ENCODE measurements around the gene ZNF765.
A peak's percentile ranks its signal among the peaks of the same experiment; 100 is the strongest.
"Not testable (repeated sequence)": the region's sequence is repeated elsewhere in the genome, so short reads cannot be mapped to it uniquely, and the experiment has no call there.

Gene ZNF765

GRCh38 chr19:53420520-53421315 lies 25.8 kb downstream of the ZNF765 start:
- not testable (repeated sequence) for H3K4me1 ChIP-seq (ENCODE audit: control insufficient read depth in 2 of 2, insufficient read depth in 2 of 2, low read length in 2 of 2); H3K9me3 ChIP-seq (ENCODE audit: control insufficient read depth in 2 of 2, low read length in 2 of 2); H3K36me3 ChIP-seq (ENCODE audit: control insufficient read depth in 2 of 2, insufficient read depth in 2 of 2, low read length in 2 of 2); H3K9ac ChIP-seq (ENCODE audit: low read depth in 1 of 2, low read length in 2 of 2); H3K27me3 ChIP-seq (ENCODE audit: control insufficient read depth in 2 of 2, insufficient read depth in 2 of 2, low read length in 2 of 2); H3K27ac ChIP-seq (ENCODE audit: low read depth in 2 of 2, low read length in 2 of 2); H3K4me3 ChIP-seq (ENCODE audit: low read length in 2 of 2)

GRCh38 chr19:53422551-53422950 lies 27.6 kb downstream of the ZNF765 start:
- H3K27ac ChIP-seq (ENCODE audit: low read depth in 2 of 2, low read length in 2 of 2): no peak overlapping the region
- H3K27me3 ChIP-seq (ENCODE audit: control insufficient read depth in 2 of 2, insufficient read depth in 2 of 2, low read length in 2 of 2): no peaks in the 10 kb centered on the region
- H3K36me3 ChIP-seq (ENCODE audit: control insufficient read depth in 2 of 2, insufficient read depth in 2 of 2, low read length in 2 of 2): no peaks in the 10 kb centered on the region
- H3K9ac ChIP-seq (ENCODE audit: low read depth in 1 of 2, low read length in 2 of 2): no peak overlapping the region
- H3K4me1 ChIP-seq (ENCODE audit: control insufficient read depth in 2 of 2, insufficient read depth in 2 of 2, low read length in 2 of 2): no peaks in the 10 kb centered on the region
- no peaks in the 10 kb centered on the region for H3K9me3 ChIP-seq (ENCODE audit: control insufficient read depth in 2 of 2, low read length in 2 of 2)
- no peak overlapping the region for H3K4me3 ChIP-seq (ENCODE audit: low read length in 2 of 2)

GRCh38 chr19:53423074-53423473 lies 28.1 kb downstream of the ZNF765 start:
- H3K27me3 ChIP-seq (ENCODE audit: control insufficient read depth in 2 of 2, insufficient read depth in 2 of 2, low read length in 2 of 2); H3K9me3 ChIP-seq (ENCODE audit: control insufficient read depth in 2 of 2, low read length in 2 of 2); H3K27ac ChIP-seq (ENCODE audit: low read depth in 2 of 2, low read length in 2 of 2); H3K9ac ChIP-seq (ENCODE audit: low read depth in 1 of 2, low read length in 2 of 2); H3K36me3 ChIP-seq (ENCODE audit: control insufficient read depth in 2 of 2, insufficient read depth in 2 of 2, low read length in 2 of 2); H3K4me3 ChIP-seq (ENCODE audit: low read length in 2 of 2); H3K4me1 ChIP-seq (ENCODE audit: control insufficient read depth in 2 of 2, insufficient read depth in 2 of 2, low read length in 2 of 2): not testable (repeated sequence)

- H3K9ac ChIP-seq (ENCODE audit: low read depth in 1 of 2, low read length in 2 of 2); H3K27ac ChIP-seq (ENCODE audit: low read depth in 2 of 2, low read length in 2 of 2); H3K36me3 ChIP-seq (ENCODE audit: control insufficient read depth in 2 of 2, insufficient read depth in 2 of 2, low read length in 2 of 2); H3K4me3 ChIP-seq (ENCODE audit: low read length in 2 of 2); H3K9me3 ChIP-seq (ENCODE audit: control insufficient read depth in 2 of 2, low read length in 2 of 2); H3K27me3 ChIP-seq (ENCODE audit: control insufficient read depth in 2 of 2, insufficient read depth in 2 of 2, low read length in 2 of 2); H3K4me1 ChIP-seq (ENCODE audit: control insufficient read depth in 2 of 2, insufficient read depth in 2 of 2, low read length in 2 of 2): not testable (repeated sequence)
Measured at GRCh38 chr19:53423680-53424079, 28.7 kb downstream of the ZNF765 start.

- Histone ChIP-seq H3K4me3 (ENCODE audit: low read length in 2 of 2) (no peak overlapping the region), H3K9me3 (ENCODE audit: control insufficient read depth in 2 of 2, low read length in 2 of 2) (no peaks in the 10 kb centered on the region), H3K27me3 (ENCODE audit: control insufficient read depth in 2 of 2, insufficient read depth in 2 of 2, low read length in 2 of 2) (no peaks in the 10 kb centered on the region), H3K27ac (ENCODE audit: low read depth in 2 of 2, low read length in 2 of 2) (no peak overlapping the region), H3K36me3 (ENCODE audit: control insufficient read depth in 2 of 2, insufficient read depth in 2 of 2, low read length in 2 of 2) (no peaks in the 10 kb centered on the region), H3K4me1 (ENCODE audit: control insufficient read depth in 2 of 2, insufficient read depth in 2 of 2, low read length in 2 of 2) (no peaks in the 10 kb centered on the region), H3K9ac (ENCODE audit: low read depth in 1 of 2, low read length in 2 of 2) (no peak overlapping the region)
Measured at GRCh38 chr19:53424968-53425597, 30.1 kb downstream of the ZNF765 start.

- Histone ChIP-seq H3K36me3 (ENCODE audit: control insufficient read depth in 2 of 2, insufficient read depth in 2 of 2, low read length in 2 of 2) (peaks cover 3 to 17% of the 10 kb centered on the region in 2 donors), H3K27me3 (ENCODE audit: control insufficient read depth in 2 of 2, insufficient read depth in 2 of 2, low read length in 2 of 2) (no peaks in the 10 kb centered on the region), H3K9ac (ENCODE audit: low read depth in 1 of 2, low read length in 2 of 2) (peak within 1 kb of the TSS; percentile 87 to 95), H3K27ac (ENCODE audit: low read depth in 2 of 2, low read length in 2 of 2) (peak within 1 kb of the TSS; percentile 86 to 92), H3K4me1 (ENCODE audit: control insufficient read depth in 2 of 2, insufficient read depth in 2 of 2, low read length in 2 of 2) (peaks cover 0 to 9% of the 10 kb centered on the region in 2 donors), H3K9me3 (ENCODE audit: control insufficient read depth in 2 of 2, low read length in 2 of 2) (peaks cover 0 to 5% of the 10 kb centered on the region in 2 donors), H3K4me3 (ENCODE audit: low read length in 2 of 2) (peak within 1 kb of the TSS; percentile 90 to 94)
Measured at GRCh38 chr19:53431399-53432087, 36.6 kb downstream of the ZNF765 start, which contains the start of gene ZNF761. TSS of gene ZNF761 (plus strand) at chr19:53431984. CDS start at chr19:53447269, 15,285 bp downstream.

- H3K36me3 ChIP-seq (ENCODE audit: control insufficient read depth in 2 of 2, insufficient read depth in 2 of 2, low read length in 2 of 2): peaks cover 3 to 21% of the 10 kb centered on the region in 2 donors
- peak overlapping the region; percentile 90 to 94 for H3K4me3 ChIP-seq (ENCODE audit: low read length in 2 of 2)
- H3K27me3 ChIP-seq (ENCODE audit: control insufficient read depth in 2 of 2, insufficient read depth in 2 of 2, low read length in 2 of 2): no peaks in the 10 kb centered on the region
- peak overlapping the region; percentile 87 to 95 for H3K9ac ChIP-seq (ENCODE audit: low read depth in 1 of 2, low read length in 2 of 2)
- peaks cover 0 to 9% of the 10 kb centered on the region in 2 donors for H3K4me1 ChIP-seq (ENCODE audit: control insufficient read depth in 2 of 2, insufficient read depth in 2 of 2, low read length in 2 of 2)
- H3K27ac ChIP-seq (ENCODE audit: low read depth in 2 of 2, low read length in 2 of 2): peak overlapping the region; percentile 86 to 92
- peaks cover under 1 to 8% of the 10 kb centered on the region in 2 donors for H3K9me3 ChIP-seq (ENCODE audit: control insufficient read depth in 2 of 2, low read length in 2 of 2)
Measured at GRCh38 chr19:53432088-53432661, 37.2 kb downstream of the ZNF765 start.

- peaks cover 16 to 49% of the 10 kb centered on the region in 2 donors for H3K36me3 ChIP-seq (ENCODE audit: control insufficient read depth in 2 of 2, insufficient read depth in 2 of 2, low read length in 2 of 2)
- H3K9me3 ChIP-seq (ENCODE audit: control insufficient read depth in 2 of 2, low read length in 2 of 2): peaks cover 10 to 19% of the 10 kb centered on the region in 2 donors
- H3K9ac ChIP-seq (ENCODE audit: low read depth in 1 of 2, low read length in 2 of 2); H3K4me3 ChIP-seq (ENCODE audit: low read length in 2 of 2); H3K27me3 ChIP-seq (ENCODE audit: control insufficient read depth in 2 of 2, insufficient read depth in 2 of 2, low read length in 2 of 2); H3K27ac ChIP-seq (ENCODE audit: low read depth in 2 of 2, low read length in 2 of 2); H3K4me1 ChIP-seq (ENCODE audit: control insufficient read depth in 2 of 2, insufficient read depth in 2 of 2, low read length in 2 of 2): not testable (repeated sequence)
Measured at GRCh38 chr19:53443809-53444208, 48.9 kb downstream of the ZNF765 start.

- peaks cover 14 to 18% of the 10 kb centered on the region in 2 donors for H3K9me3 ChIP-seq (ENCODE audit: control insufficient read depth in 2 of 2, low read length in 2 of 2)
- not testable (repeated sequence) for H3K27me3 ChIP-seq (ENCODE audit: control insufficient read depth in 2 of 2, insufficient read depth in 2 of 2, low read length in 2 of 2); H3K4me1 ChIP-seq (ENCODE audit: control insufficient read depth in 2 of 2, insufficient read depth in 2 of 2, low read length in 2 of 2); H3K27ac ChIP-seq (ENCODE audit: low read depth in 2 of 2, low read length in 2 of 2); H3K9ac ChIP-seq (ENCODE audit: low read depth in 1 of 2, low read length in 2 of 2); H3K4me3 ChIP-seq (ENCODE audit: low read length in 2 of 2)
- peaks cover 30 to 55% of the 10 kb centered on the region in 2 donors for H3K36me3 ChIP-seq (ENCODE audit: control insufficient read depth in 2 of 2, insufficient read depth in 2 of 2, low read length in 2 of 2)
Measured at GRCh38 chr19:53447196-53447595, 52.2 kb downstream of the ZNF765 start.

GRCh38 chr19:53455828-53456227 lies 60.9 kb downstream of the ZNF765 start:
- Histone ChIP-seq H3K9ac (ENCODE audit: low read depth in 1 of 2, low read length in 2 of 2) (no peak overlapping the region), H3K4me1 (ENCODE audit: control insufficient read depth in 2 of 2, insufficient read depth in 2 of 2, low read length in 2 of 2) (no peaks in the 10 kb centered on the region), H3K9me3 (ENCODE audit: control insufficient read depth in 2 of 2, low read length in 2 of 2) (peaks cover 49 to 53% of the 10 kb centered on the region in 2 donors), H3K27me3 (ENCODE audit: control insufficient read depth in 2 of 2, insufficient read depth in 2 of 2, low read length in 2 of 2) (no peaks in the 10 kb centered on the region), H3K27ac (ENCODE audit: low read depth in 2 of 2, low read length in 2 of 2) (no peak overlapping the region), H3K36me3 (ENCODE audit: control insufficient read depth in 2 of 2, insufficient read depth in 2 of 2, low read length in 2 of 2) (peaks cover 41% of the 10 kb centered on the region in 2 donors), H3K4me3 (ENCODE audit: low read length in 2 of 2) (no peak overlapping the region)
